COLO829 (cell line): Measurements from ENCODE around the gene CARM1.

Experiments
- DNase-seq: peaks from one replicate; pipeline ENCODE4 v3.0.0; 2012; ENCODE audit warnings: low spot score

Gene CARM1

GRCh38 chr19:10908380-10908960 is 37.1 kb downstream of the CARM1 start:
- DNase-seq: no peak

- no peak for DNase-seq
These were observed 40.4 kb downstream of the CARM1 start for GRCh38 chr19:10911579-10912363.

DNA sequence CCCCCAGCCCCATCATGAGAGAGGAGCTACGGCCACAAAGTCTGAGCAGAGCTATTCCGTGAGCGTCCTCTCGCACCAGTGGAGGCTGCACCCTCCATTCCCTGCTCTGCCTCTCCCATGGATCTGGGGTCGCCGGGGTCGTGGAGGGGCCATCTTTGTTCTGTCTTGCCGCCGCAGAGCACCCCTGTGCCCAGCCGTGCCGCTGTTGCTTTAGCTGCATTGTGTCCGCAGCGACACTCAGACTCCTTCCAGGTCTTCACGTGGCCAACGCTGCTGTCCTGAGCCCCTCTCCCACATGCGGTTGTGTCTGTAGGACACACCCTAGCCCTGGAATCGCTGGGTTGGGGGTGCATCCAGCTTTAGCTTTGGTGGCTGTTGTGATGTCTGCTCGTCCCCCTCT is 41.3 kb downstream of the CARM1 start:
- no peak for DNase-seq

GRCh38 chr19:10913716-10914340 is 42.5 kb downstream of the CARM1 start:
- DNase-seq: no peak

GRCh38 chr19:10915130-10916091 is 44.1 kb downstream of the CARM1 start:
- DNase-seq: no peak

GRCh38 chr19:10916602-10917001 is 45.2 kb downstream of the CARM1 start:
- no peak for DNase-seq

DNA sequence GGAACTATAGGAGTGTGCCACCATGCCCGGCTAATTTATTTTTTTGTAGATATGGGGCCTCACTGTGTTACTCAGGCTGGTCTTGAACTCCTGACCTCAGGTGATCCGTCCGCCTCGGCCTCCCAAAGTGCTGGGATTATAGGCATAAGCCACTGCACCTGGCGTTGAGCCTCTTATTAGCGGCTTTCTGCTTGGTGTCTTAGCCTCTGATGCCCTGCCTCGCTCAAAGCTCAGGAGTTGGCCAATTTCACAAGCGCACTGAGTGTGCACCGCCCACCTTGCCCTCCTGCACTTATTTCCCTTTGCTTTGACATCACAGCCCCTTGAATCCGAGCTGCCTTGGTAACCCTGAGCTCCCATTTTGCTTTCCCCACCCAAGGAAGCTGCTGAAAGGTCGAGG is 47.0 kb downstream of the CARM1 start:
- no peak for DNase-seq

DNA sequence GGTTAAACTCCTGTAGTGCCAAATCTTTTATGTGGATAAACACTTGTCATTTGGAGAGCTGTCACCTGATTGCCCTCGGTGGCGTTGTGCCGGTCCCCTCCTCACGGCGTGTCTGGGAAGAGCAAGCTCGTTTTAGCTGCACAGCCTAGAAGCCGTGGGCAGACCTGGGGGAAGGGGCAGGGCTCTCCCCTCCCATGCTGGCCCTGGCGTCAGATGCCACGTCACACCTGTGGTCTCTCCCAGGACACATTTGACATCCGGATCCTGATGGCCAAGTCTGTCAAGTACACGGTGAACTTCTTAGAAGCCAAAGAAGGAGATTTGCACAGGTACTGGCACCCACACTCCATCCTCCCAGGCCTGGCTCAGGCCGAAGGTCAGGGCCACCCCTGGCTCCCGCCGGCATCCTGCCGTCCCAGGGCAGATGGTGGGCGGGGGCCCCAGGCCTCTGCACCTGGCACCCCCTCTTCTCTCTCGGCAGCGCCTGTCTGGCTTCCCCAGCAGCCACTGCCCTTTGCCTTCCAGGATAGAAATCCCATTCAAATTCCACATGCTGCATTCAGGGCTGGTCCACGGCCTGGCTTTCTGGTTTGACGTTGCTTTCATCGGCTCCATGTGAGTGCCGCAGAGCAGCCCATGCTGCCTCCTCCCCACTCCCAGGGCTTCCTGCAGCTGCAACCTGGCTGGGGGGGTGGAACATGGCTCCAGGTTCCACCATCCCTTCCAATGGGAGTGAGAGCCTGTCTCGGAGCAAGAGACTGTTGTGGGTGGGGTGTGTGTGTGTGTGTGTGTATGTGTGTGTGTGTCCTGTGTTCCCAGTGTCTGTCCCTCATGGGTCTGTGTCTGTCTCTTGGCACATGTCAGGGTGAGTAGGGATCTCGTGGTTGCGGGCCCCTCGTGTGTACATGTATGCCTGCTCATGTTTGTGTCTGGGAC is 48.3 kb downstream of the CARM1 start:
- no peak for DNase-seq

DNA sequence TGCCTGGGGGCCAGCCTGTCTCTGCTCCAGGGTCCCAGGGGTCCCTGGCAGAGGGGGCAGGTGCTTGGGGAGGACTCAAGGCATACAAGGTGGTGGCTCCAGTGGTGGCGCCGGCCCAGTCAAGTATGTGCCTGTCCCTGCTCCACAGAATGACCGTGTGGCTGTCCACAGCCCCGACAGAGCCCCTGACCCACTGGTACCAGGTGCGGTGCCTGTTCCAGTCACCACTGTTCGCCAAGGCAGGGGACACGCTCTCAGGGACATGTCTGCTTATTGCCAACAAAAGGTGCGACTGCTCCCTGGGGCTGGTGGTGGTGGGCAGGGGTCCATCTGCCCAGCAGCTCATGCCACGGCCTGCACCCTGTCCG is 48.9 kb downstream of the CARM1 start:
- DNase-seq: no peak

DNA sequence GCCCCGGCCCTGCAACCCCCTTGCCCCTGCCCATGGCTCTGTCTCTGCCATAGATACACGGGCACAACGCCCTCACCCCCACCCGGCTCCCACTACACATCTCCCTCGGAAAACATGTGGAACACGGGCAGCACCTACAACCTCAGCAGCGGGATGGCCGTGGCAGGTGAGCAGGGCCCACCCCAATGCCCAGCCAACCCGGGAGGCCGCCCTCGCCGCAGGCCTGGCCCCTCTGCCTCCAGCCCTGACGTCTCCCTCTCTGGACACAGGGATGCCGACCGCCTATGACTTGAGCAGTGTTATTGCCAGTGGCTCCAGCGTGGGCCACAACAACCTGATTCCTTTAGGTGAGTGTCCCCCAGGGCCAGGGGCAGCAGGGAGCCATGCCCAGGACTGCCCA is 49.4 kb downstream of the CARM1 start:
- DNase-seq: no peak

- no peak for DNase-seq
These were observed 50.0 kb downstream of the CARM1 start for GRCh38 chr19:10921199-10921909.

DNA sequence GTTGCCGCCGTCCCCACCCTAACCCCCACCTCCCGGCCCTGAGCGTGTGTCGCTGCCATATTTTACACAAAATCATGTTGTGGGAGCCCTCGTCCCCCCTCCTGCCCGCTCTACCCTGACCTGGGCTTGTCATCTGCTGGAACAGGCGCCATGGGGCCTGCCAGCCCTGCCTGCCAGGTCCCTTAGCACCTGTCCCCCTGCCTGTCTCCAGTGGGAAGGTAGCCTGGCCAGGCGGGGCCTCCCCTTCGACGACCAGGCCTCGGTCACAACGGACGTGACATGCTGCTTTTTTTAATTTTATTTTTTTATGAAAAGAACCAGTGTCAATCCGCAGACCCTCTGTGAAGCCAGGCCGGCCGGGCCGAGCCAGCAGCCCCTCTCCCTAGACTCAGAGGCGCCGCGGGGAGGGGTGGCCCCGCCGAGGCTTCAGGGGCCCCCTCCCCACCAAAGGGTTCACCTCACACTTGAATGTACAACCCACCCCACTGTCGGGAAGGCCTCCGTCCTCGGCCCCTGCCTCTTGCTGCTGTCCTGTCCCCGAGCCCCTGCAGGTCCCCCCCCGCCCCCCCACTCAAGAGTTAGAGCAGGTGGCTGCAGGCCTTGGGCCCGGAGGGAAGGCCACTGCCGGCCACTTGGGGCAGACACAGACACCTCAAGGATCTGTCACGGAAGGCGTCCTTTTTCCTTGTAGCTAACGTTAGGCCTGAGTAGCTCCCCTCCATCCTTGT is 50.7 kb downstream of the CARM1 start:
- DNase-seq: no peak

GRCh38 chr19:10922638-10923014 is 51.3 kb downstream of the CARM1 start:
- DNase-seq: no peak

- no peak for DNase-seq
These were observed 52.1 kb downstream of the CARM1 start for GRCh38 chr19:10923260-10924112.

DNA sequence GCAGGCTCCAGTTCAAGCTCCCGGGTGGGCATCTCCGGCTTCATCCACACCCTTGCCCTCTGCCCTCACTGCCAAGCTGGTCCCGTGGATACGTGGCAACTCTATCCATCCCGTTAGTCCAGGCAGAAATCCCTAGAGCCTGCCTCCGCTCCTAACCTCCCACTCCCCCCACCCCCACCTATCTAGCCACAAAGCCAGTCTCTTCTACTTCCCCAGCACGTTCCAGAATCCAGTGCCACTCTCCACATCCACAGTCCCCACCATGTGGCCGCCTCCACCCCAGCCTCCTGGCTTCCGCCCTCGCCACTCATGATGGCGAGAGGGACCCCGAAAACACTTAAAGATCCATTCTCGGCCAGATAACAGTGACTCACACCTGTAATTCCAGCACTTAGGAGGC is 53.2 kb downstream of the CARM1 start:
- DNase-seq: no peak

DNA sequence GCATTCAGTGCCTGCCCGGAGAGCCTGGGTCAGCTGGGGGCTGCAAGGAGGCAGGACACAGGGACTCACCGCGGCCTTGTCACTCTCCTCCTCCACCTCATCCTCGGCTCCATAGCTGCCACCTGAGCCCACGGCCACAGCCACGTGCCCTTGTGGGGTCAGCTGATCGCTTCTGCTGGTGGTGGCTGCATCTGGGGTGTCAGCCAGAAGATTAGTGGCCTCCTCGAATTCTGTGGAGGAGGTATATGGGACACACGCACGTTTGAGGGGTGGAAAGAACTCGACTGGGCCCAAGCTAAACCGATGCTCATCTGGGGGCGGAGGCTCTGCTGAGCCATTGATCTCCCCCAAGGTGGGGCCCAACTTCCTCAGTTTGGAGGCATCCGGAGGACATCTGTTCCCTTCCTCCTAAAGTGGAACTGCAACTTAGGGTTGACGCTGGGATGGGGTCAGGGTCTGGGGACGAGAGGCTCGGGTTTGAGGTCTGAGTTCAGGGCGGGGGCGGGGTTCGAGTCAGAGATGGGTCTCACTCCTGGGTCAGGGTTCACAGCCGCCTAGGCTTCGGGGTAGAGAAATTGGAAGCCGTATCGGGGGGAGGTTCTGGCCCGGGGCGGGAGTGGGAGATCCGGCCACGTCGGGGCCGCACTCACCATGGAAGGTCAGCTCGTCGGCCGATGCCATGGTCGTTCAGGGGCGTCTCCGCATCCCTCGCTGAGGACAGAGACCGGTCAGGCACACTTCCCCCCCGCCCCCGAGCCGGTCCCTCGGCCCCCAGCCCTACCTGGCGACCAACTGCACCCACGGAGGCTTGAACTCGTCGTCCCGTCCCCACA is 56.6 kb downstream of the CARM1 start:
- DNase-seq: no peak

- DNase-seq: peak; percentile 99
These were observed 57.4 kb downstream of the CARM1 start, which contains the start of the genes TIMM29 and YIPF2 for GRCh38 chr19:10928563-10929401. TSS of gene TIMM29 (plus strand) at chr19:10928811. CDS start at chr19:10928823, 12 bp downstream. TSS of gene YIPF2 (minus strand) at chr19:10928639. CDS start at chr19:10928410, 229 bp downstream.
